HG03064 (cell line): ENCODE measurements around the gene SLC29A3.
"Not testable (repeated sequence)": the region's sequence is repeated elsewhere in the genome, so short reads cannot be mapped to it uniquely, and the experiment has no call there.

Experiments used
- ATAC-seq: cut with Tn5 transposase; IDR thresholded peaks from one replicate; pipeline ENCODE4 v1.9.1; 2021; ENCODE audit warnings: low read depth; ENCODE audit not compliant: unreplicated experiment

The SLC29A3 gene

DNA sequence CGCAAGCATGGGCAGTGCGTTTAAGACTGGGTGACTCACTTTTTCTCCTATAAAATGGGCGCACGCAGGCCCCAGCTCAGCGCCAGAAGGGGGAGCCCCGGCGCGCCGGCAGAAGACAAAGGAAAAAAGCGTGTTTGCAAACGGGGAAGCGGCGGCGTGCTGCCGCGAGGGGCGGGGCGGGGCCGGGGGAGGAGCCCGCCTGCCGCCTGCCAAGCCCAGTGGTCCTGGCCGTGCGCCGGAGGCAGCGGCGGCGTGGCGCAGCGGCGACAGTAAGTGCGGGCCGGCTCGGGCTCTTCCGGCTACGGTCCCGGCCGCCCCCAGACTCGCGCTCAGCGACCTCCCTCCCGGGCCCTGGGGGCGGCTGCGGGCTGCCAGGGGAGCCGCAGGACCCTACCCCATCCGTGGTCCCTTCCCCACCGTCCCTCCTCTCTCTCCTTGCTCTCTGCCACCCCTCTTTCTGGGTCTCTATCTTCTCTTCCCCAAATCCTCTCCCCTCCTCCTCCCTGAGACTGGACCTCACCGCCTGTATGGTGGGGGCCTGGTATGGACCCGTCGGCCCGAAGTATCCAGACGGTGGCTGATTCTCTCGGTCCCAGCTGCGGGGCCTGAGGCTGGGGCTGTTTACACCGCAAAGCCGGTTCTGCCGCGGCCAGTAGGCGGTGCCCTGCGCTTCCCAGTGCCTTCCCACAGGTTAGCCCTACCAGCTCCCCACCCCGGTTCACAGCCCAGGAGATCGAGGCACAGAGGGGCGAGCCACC lies at the start of gene SLC29A3:
TSS of gene SLC29A3 (plus strand) at position 218 of the 758 bp plus-strand sequence. CDS start at position 269, 51 bp downstream.
- peak; percentile 70 for ATAC-seq

DNA sequence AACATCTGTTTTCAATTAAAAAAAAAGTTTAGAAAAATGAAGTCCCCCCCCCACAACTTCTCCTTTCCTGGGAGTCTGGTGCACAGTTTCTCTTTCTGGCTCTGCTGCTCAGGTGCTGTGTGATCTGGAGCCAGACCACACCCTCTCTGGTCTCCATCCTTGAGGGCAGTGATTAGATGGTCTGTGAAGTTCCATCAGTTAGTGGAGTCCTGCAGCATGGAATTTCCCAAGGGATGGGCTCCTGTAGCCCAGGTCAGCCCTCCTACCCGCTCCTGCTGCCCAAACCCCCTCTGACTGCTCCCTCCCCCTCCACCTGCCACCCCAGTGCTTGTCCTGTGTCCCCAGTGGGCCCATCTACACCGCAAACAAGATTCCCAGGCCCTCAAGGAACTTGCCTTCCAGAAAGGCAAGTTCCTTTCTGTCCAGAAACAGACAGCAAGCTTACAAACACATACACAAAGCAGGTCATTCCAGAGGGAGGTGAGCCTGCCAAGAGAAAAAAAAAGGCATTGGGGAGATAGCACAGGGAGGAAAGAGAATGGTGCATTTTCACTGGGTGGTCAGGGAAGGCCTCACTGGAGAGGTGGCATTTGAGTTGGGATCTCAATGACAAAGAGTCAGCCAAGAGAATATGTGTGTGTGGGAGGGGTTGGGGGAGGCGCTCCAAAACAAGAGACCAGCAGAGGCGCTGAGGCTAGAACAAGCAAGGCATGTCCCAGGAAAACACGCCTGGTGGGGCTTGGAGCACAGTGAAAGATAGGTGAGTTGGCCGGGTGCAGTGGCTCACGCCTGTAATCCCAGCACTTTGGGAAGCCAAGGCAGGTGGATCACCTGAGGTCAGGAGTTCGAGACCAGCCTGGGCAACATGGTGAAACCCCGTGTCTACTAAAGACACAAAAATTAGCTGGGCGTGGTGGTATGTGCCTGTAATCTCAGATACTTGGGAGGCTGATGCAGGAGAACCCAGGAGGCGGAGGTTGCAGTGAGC lies 49.5 kb upstream of the SLC29A3 start:
- no peak for ATAC-seq

DNA sequence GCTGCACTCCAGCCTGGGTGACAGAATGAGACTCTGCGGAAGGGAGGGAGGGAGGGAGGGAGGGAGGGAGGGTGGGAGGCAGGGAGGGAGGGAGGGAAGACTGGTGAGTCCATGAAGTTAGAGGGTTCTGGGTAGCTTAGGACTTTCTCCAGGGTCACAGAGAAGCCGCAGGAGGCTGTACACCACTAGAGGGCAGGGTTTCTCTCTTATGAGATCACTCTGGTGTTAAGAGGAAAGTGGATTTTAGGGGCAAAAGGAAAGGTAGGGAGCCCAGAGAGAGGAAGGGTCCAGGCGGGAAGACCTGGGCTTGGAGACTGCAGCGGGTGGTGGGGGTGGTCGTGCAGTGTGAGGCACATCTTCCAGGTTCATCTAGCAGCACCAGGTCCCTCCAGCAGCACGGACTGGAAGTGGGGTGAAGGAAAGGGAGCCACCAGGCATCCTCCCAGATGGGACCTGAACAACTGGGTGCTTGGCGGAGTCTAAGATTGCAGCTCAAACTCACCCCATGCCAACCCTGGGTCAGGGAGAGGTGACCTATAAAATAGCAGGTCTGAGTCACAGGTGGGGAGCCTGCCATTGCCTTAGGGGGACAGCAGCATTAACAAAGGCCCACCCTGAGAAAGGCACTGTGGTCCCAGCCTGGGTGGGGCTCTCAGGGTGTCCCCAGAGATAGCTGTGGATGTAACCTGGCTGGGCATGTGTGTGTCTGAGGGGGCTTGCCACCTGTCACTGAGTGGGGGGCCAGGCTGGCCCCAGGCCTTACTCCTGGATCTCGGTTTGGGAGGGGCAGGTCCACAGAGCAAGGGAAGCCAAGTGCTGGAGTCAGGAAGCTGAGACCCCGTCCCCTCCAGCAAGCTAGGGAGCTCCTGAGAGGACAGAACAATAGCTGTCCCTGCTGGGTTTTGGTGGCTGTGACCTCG lies 48.5 kb upstream of the SLC29A3 start:
- no peak for ATAC-seq

DNA sequence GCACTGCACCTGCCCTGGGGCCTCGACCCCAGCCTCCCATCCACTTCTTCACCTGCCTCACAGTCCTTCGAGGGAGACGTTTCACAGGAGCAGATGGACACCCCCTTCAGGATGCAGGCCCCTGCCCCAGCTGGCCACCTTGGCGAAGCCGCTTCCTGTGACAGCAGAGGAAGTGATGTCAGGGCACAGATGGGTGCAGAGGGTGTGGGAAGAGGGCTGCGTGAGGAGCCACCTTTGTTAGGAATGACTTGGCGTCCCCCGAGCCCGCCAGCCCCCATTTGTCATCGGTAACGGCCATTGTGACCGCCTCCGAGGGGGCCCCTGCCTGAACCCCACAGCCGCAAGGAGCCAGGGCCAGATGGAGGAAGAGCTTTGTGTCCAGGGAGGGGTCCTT lies 47.4 kb upstream of the SLC29A3 start:
- no peak for ATAC-seq

DNA sequence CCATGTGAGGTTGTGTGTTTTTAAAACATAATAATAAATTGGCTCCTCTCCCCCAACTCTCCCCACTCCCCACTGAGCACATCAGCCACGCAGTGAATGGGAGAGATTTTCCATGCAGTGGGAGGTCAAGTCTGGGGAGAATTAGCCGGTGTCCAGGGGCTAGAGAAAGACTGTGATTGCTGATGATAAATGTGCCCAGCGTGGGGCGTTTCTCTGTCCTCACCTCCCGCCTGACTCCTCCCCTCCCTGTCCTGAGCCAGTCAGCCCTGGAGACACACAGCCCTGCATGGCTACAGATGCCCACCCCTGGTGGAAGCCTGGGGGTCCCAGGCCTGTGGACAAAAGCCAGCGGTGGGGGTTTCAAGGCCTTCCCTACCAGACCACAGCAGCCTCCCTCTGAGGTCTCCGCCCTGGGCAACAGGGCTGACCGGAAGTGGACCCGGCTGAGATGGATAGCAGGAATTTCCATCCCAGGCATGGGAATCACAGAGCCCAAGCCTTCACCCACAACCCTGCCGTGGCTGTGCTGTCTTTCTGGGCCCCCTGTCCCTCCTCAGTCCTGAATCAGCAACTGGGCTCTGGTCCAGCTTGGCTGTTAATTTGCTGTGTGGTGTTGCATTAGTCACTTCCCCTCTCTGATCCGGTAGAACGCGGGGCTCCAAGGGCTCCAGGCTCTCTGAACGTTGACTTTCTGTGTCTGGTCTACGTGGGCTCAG lies 46.8 kb upstream of the SLC29A3 start:
- no peak for ATAC-seq

DNA sequence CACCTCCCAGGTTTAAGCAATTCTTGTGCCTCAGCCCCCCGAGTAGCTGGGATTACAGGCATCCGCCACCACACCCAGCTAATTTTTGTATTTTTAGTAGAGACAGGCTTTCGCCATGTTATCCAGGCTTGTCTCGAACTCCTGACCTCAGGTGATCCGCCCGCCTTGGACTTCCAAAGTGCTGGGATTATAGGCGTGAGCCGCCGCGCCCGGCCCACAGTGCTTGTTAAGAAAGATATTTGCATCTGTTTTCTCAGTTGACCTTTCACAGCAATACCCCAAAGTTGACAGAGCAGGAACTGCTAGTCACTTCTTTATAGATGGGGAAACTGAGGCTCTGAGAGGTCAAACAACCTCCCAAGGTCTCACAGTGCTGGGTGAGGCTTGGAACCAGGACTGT lies 46.1 kb upstream of the SLC29A3 start:
- ATAC-seq = not testable (repeated sequence)

DNA sequence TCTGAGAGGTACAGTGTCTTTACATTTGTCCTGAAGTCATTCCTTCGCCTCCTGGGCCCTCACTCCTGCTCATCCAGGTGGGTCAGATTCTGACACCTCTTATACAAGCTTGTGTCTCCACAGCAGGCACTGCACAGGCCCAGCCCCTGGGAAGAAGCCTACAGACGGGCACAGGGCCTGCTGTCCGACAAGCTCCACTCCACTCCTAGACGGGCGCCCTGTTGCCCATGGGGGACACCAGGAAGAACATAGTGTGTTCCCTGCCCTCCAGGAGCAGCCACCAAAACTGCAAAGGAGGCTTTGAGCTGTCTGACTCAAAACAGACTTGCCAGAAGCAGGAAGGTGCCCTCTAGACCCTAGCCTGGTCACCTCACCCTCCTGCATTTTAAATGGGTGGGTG lies 45.6 kb upstream of the SLC29A3 start:
- no peak for ATAC-seq

DNA sequence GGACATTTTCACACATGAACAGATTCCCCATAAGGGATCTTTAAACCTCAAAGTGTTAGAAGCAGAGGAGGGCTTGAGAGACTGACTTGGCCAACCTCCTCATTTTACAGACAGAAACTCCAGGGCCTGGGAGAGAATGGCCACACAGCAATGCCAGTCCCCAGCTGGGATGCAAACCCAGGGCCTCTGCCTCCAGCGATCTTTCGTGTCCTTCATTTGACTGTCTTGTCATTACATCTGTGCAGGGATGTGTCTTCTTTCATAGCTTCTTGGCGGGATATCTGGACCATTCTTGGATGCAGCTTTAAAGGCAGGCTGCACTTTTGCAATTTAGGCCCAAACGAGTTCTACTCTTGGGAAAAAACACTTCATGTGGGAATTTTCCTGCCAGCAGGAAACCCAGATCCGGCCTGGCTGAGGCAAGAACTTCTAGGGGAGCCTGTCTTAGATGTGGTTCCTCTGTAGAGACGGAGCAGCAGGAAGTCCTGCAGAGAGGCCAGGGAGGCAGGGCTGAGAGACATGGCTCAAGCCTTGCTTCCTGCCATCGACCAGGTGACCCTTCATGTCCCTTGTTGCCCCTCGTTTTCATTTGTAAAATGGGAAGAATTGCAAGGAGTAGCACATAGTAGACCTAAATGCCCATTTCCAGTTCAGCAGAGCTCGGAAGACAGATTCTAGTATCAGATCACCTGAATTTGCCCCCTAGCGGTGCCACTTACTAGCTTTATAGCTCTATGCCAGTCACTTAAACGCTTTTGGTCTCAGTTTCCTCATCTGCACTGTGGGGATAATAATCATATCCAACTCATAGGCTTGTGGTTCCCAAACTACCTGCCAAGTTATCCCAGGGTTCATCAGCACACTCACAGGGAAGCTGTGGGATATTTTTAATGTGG lies 43.9 kb upstream of the SLC29A3 start:
- no peak for ATAC-seq

DNA sequence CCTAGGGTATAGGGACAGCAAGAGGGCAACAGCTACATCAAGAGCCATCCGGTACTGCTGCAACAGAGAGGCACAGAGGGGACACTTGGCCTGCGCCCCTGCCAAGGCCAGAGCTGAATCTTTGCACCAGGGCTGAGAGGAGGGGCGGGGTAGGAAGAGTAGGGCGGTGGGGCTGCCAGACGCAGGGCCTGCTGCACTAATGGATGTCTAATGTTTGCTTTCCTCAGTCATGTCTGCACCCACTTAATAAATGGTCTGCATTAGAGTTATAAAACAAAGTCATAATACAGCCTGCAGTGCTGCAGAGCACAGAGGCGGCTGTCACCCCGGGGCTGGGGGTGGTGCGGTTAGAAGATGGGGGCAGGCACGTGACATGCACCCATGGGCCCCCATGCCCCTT lies 42.2 kb upstream of the SLC29A3 start:
- no peak for ATAC-seq

DNA sequence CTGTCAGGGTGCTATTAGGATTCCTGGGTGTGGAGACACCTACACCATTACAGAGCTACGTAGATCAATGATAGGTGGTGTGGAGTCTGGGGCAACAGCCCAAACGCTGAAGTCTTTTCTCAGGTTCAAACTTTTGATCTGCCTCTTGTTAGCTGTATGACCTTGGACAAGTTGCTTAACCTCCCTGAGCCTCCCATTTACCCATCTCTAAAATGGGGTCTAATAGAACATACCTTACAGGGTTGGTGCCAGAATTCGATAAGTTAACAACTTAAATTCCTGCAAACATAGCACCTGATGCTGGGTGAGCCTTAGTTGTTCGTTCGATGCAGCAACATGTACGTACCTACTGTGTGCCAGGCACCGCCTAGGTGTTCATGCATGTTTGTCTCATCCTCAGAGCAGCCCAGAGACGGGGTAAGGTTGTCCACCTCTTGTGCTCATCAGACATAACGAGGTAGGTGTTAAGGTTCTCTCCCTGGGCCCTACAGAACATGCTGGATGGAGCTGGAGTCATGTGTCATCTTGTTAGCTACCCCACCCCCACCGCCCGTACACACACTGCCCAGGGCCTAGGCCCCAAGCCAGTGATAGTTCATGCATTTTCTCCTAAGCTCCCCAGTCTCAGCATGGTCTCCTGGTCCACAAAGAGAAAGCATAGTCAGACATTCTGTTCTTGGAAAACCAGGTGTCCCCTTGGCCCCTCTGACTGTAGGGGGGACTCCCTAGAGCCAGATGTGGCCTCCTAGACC lies 41.0 kb upstream of the SLC29A3 start:
- ATAC-seq = no peak

DNA sequence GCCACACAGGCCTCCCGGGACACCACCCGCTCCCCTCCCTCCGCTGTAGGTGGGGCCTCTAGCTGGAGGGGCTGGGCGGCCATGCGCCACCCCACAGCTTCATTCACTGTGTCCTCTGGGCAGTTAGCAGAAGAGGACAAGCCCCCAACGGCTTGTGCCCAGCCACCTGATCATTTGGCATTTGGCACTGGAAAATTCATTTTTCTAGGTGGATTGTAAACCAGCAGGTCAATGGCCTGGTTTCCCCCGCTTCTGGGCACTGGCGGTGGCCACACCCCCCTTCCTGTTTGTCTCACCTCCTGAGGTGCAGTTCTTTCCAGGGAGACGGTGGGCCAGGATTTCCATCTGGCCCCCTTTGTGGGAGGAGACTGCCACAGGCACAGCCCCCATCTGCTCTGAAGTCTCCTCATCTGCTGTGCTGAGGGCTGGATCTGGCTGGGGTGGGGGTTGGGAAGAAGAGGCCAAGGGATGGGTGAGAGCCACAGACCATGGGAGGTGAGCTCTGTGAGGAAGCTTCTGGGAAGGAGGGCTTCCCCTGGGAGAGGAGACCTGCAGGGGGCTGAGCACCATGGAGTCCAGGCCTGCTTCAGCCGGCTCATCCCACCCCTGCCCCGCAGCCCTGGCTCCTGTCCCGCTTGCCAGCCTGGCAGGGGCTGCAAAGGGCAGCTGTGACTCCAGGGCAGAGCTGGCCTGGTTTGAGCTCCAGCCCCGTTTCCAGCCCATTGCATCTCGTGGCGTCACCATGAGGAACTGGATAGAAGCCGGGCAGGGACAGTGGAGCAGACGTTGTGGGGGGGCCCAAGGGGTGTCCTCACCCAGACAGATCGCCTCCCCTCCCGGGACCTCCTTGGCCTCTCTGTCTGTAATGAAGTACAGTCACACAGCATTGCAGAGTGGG lies 40.1 kb upstream of the SLC29A3 start:
- ATAC-seq = no peak

DNA sequence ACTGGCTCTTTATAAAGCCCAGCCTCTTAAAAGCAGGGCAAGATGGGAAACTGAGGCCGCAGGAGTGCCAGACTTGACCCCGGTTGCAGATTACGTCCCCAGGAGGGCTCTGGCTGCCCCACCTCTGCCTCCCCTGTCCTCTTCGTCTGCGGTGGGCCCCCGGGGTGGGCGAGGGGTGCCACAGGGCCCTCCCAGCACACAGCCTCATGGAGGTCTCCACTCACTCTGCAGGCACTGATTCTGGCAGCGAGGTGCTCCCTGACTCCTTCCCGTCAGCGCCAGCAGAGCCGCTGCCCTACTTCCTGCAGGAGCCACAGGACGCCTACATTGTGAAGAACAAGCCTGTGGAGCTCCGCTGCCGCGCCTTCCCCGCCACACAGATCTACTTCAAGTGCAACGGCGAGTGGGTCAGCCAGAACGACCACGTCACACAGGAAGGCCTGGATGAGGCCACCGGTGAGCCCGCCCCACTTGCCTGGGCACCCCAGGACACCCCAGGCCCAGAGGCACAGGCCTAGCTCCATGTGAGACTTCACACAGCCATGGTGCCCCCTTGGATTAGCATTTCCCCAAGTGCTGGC lies 39.4 kb upstream of the SLC29A3 start:
- no peak for ATAC-seq

DNA sequence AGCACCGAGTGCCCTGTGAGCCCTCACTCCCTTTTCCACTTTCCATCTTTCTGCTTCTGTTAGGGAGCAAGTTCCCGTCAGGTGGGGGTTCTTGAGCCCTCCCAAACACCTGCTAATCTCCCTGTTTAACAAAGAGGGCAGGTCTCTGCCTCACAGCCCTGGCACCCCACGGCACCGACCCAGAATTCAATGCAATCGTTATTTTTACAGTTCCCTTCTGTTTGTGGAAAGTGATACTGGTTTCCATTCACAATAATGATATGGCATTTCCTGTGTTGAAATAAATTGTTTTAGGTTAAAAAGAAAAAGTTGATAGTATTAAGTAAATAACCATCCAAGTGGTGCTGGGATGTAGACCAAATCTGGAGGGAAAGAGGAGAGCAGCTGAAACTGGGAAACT lies 38.8 kb upstream of the SLC29A3 start:
- no peak for ATAC-seq

DNA sequence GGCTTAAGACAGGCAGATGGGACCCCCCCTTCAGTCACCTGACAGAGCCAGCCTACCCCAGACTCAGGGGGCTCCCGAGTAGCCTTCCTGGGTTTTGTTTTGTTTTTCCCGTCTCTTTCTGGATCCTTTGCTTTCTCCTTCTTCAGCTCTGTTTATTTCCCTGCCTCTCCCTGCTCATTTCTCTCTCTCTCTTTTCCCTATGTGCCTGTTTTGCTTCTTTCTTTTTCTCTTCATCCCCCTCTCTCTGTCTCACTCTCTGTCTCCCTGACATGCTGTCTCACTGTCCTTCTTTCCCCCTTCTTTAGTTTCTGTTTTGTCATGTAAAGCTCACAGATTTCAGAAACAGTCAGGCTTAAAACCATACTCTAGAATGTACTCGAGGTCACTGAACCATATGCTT lies 38.2 kb upstream of the SLC29A3 start:
- ATAC-seq = no peak

DNA sequence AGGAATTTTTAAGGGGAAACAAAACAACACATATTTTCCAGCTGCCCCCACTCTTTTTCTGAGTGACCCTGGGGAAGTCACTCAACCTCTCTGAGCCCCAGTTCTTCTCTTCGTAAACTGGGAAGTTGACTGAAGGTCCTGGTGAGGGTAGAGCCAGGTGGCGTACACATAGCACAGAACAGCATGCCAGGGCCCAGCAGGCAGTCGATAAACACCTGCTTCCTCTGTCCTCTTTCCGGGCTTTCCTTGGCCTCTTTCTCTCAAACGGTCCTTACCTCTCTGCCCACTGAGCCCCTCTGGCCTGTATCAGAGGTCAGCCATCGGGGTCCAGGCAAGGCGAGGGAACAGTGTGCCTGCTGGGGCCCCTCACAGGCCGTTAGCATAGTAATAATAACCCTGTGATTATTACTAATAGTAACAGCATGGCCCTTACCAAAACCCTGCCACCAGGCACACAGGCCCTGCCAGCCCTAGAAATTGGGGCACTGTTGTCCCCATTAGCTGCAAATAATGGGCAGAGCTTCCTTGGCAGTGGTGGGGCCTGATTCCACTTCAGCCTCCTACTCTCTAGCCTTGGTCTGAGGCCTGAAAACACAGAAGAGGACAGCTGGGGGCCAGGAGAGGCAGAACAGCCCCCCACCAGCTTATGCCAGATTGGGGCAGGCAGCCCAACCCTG lies 37.3 kb upstream of the SLC29A3 start:
- ATAC-seq = no peak

DNA sequence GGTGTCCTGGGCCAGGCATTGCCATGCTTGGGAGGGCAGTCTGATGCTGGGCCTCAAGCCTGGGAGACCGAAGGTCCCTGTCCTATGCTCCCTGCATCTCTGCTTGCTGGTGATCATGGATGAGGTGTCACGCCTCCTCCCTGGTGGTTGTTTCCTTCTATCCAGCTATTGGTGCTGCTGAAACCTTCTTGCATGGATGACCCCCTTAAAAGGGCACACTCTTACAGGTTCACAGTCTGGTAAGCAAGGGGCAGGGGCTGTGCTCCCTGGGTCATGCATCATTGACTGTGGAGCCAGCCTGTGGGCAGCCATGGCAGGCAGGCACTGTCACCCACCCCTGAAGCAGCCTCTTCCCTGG lies 36.8 kb upstream of the SLC29A3 start:
- ATAC-seq = no peak
